Stimulated activated CD4-positive, alpha-beta T cell treated with anti-CD3 and anti-CD28 coated beads, Interleukin-12 subunit alpha, Interleukin-12 subunit beta, amount 100 ng/mL, for 24 hours (primary cell): Measurements from ENCODE around the gene ATP9A.
A peak's percentile ranks its signal among the peaks of the same experiment; 100 is the strongest.

Experiments
- DNase-seq, 2 experiments: peaks; one replicate each; pipeline ENCODE4 v3.0.0-alpha.2; 2020; ENCODE audit warnings: low read depth in 2 of 2

Gene ATP9A

GRCh38 chr20:51597389-51598231, 170.6 kb downstream of the ATP9A start:
- no peak for DNase-seq

GRCh38 chr20:51596668-51597388, 171.4 kb downstream of the ATP9A start:
- no peak for DNase-seq

- DNase-seq = no peak
Measured at GRCh38 chr20:51595744-51596143, 172.4 kb downstream of the ATP9A start.

DNA sequence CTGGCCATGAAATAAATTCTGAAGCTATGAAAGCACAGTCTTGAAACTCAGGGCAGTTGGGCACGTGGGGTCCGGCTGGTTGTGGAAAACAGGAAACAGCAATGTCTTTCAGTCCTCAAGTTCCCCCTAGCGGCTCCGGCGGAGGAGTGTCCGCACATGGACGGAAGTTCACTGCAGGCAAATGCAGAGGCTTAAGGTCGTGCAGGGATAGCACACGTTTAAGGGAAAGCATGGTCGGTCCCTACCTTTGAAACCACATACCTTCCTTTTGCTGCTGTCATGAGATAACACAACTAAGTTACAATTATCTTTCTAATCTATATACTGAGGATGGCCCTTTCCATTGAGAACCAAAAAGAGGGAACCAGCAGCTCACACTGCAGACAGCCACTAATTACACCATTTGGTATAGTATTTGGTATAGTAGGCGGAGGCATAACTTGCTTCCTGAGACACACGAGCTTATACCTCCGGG, 173.1 kb downstream of the ATP9A start:
- DNase-seq = peak; percentile 53 to 77

GRCh38 chr20:51594236-51595057, 173.7 kb downstream of the ATP9A start:
- DNase-seq = no peak

GRCh38 chr20:51593584-51593983, 174.6 kb downstream of the ATP9A start:
- DNase-seq = no peak

GRCh38 chr20:51592564-51592963, 175.6 kb downstream of the ATP9A start:
- DNase-seq = no peak

DNA sequence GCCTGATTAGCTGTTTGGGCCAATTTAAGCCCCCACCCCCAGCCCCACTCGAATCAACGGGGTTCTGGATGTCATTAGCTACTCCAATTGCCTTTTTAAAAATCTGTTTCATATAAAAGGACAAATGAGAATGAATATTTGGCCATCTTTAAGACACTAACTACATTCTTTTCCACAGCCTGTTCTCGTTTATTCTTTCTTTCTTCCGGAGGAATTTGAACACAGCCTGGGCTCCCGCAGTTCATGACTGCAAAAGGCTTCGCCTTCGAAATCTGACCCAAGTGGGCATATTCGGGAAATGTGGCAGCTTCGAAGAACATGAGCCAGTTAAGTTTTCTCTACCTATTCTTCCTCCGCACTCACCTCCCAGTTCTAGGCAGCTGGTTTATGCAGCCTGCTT, 176.3 kb downstream of the ATP9A start:
- no peak for DNase-seq

GRCh38 chr20:51588762-51589161, 179.4 kb downstream of the ATP9A start:
- DNase-seq = no peak

DNA sequence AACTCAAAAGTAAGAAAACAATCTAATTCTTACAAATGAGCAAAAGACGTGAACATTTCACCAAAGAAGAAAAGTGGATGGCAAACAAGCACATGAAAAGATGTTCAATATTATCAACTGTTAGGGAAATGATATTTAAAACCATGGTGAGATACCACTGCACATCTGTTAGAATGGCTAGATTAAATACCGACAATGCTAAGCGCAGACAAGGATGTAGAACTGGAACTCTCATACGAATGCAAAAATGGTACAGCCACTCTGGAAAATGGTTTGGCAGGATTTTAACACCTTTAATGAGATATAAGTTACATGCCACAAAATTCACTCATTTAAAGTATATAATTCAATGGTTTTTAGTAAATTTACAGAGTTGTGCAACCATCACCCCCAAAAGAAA, 181.0 kb downstream of the ATP9A start:
- DNase-seq = no peak

- no peak for DNase-seq
Measured at GRCh38 chr20:51586005-51586440, 182.2 kb downstream of the ATP9A start.

DNA sequence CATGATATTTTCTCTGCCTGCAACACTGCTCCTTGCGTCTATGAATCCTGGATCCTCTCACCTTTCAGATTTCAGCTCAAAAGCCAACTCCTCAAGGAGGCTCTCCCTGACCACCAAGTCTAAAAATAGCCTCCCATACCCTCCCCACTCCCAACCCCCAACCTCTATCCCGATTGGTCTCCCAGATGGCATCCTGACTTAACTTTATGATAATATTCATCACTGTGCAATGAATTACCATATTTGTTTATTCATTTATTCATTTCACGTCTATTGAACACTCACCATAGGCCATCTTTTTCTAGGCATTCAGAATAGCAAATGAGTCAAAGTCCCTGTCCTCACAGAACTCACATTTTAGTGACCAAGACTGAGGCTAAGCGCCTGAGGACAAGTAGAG, 183.0 kb downstream of the ATP9A start:
- DNase-seq = no peak

DNA sequence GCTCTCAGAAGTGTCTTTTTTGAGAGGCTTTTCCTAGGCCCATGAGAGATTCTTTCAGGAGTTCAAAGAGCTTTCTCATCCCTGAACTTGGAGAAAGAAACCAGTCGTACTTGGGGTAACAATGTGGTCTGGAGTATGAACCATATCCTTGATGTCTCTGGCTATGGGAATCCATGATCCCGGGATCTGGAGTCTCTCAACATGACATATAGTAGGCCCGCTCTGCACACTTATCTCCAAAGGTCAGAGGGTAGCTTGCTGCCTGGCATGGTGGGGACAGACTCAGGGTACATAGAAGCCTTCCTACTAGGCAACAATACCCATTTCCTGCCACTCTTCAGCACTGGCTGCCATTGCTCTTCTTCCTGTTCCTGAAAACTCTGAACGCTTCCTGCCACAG, 183.5 kb downstream of the ATP9A start:
- DNase-seq = no peak

- no peak for DNase-seq
Measured at GRCh38 chr20:51584116-51584515, 184.1 kb downstream of the ATP9A start.

GRCh38 chr20:51583499-51583898, 184.7 kb downstream of the ATP9A start:
- DNase-seq = no peak

- DNase-seq = no peak
Measured at GRCh38 chr20:51583073-51583472, 185.1 kb downstream of the ATP9A start.

DNA sequence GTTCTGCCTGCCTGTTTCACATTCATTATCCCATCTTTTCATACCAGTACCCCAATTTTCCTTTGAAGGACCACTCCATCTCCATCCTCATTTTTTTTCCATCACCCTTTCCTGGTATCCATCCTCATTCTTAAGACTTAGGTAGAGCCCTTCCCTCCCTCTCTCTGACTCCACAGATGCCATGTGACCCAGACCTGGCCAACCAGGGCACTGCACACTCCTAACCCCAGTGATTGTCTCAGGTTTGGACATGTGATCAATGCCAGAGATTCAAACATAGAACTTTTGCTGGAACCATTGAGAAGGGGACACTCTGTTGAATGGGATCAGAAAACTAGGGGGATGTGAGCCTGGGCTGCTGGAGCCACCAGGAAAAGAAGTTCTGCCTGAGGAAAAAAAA, 186.6 kb downstream of the ATP9A start:
- DNase-seq = no peak

GRCh38 chr20:51579137-51579536, 189.1 kb downstream of the ATP9A start:
- no peak for DNase-seq

- no peak for DNase-seq
Measured at GRCh38 chr20:51578145-51578459, 190.1 kb downstream of the ATP9A start.

DNA sequence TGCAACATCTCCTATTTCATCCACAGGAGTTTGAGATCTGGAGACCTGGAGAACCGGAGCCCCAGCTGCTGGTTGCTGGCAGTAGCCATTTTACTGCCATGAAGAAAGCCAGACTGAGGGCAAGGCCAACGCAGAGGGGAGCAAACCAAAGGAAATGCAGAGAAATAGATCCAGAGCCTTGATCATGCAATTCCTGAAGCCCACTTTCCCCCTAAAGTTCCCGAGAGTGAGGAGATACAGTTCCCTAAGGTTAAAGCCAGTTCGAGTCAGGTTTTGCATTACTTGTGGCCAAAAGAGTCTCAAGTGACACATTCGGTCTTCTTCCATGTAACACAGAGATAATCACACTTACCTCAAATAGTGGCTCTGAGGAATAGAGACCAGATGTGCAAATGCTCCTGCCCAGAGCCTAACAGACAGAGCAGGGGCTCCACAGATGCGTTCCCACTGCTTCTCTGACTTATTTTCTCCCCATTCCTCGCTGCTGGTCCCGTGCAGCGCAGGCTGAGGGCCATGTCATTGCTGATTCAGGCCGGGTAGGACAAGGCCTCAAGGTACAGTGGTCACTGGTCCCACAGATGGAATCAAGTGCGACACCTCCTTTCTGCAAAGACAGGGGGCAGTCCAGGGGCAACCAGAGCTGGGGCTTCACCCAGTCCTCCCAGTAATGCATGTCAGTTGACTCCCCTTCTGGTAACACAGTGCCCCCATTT, 190.6 kb downstream of the ATP9A start:
- DNase-seq = no peak

- no peak for DNase-seq
Measured at GRCh38 chr20:51575486-51575885, 192.7 kb downstream of the ATP9A start.
